ENCODE measurements around the gene UBE4A. TPM values are rescaled to one million over a fixed set of nuclear protein-coding genes. Genes with fewer than 3 reads are reported as not detected.

Gene UBE4A
- total and polyA plus RNA-seq, 12 donors = 16.1 to 52.8 (median 35.6) TPM

DNA sequence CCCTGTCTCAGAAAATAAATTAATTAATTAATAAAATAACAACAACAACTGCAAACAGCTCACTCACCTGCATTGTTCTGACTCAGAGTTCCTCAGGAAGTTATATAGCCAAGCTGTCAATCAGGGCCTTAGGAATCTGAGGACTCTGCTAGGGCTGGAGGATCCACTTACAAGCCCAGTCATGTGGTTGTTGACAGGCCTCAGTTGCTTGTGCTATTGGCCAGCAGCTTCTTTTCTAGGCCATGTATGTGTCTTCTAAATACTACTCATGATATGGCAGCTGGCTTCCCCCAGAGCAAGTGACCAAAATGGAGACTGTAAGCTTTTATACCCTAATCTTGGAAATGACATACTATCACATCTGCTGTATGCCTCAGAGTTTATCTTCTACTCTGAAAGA lies 21.2 kb downstream of the UBE4A start:
- no peaks in the 10 kb centered on the region for H3K27me3 ChIP-seq
- H3K27ac ChIP-seq = no peak overlapping the region
- no peaks in the 10 kb centered on the region for H3K9me3 ChIP-seq (replicated peaks in 1 of 3)
- TF ChIP-seq POLR2A (IDR thresholded peaks at IDR 0.05) = no peak
- TF ChIP-seq, protein P1, sequence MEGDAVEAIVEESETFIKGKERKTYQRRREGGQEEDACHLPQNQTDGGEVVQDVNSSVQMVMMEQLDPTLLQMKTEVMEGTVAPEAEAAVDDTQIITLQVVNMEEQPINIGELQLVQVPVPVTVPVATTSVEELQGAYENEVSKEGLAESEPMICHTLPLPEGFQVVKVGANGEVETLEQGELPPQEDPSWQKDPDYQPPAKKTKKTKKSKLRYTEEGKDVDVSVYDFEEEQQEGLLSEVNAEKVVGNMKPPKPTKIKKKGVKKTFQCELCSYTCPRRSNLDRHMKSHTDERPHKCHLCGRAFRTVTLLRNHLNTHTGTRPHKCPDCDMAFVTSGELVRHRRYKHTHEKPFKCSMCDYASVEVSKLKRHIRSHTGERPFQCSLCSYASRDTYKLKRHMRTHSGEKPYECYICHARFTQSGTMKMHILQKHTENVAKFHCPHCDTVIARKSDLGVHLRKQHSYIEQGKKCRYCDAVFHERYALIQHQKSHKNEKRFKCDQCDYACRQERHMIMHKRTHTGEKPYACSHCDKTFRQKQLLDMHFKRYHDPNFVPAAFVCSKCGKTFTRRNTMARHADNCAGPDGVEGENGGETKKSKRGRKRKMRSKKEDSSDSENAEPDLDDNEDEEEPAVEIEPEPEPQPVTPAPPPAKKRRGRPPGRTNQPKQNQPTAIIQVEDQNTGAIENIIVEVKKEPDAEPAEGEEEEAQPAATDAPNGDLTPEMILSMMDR (IDR thresholded peaks at IDR 0.05) = no peak
- intact Hi-C loops (cut with DNase I) = loop anchor here in 1 of 2 donors (10.0 kb wide), 1 partner anchor 124 kb away; no protein-coding TSS in a partner anchor
- H3K4me1 ChIP-seq (replicated peaks in 1 of 2) = no peaks in the 10 kb centered on the region
- DNase-seq = no peak
- H3K36me3 ChIP-seq (replicated peaks in 1 of 2) = peaks cover 0 to 87% of the 10 kb centered on the region in 2 donors
- no peak overlapping the region for H3K4me3 ChIP-seq

DNA sequence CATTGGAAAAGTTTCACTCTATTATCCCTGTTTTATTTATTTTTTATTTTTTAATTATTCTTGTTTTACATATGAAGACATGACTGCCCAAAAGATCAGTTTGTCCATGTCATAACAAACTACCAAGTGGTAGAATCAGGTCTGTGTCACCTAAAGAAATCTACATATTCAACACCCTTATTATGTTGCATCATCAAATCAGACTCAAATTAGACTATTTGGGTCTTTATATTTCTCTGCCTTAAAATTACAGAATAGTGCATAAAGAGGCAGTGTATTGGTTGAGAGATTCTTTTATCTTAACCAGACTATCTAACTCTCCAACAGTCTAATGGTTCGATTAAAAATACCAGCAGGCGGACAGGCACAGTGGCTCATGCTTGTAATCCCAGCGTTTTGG lies 23.6 kb downstream of the UBE4A start:
- WGBS, 4 donors = 89 to 97% (median 90%) methylated on average over 3 of the region's 3 CpGs
- Histone ChIP-seq H3K27ac (no peak overlapping the region), H3K4me1 (replicated peaks in 1 of 2) (no peaks in the 10 kb centered on the region), H3K27me3 (no peaks in the 10 kb centered on the region), H3K4me3 (no peak overlapping the region), H3K9me3 (replicated peaks in 1 of 3) (no peaks in the 10 kb centered on the region), H3K36me3 (replicated peaks in 1 of 2) (peaks cover 0 to 94% of the 10 kb centered on the region in 2 donors)
- no peak for DNase-seq
- no peak for TF ChIP-seq POLR2A (IDR thresholded peaks at IDR 0.05)
- TF ChIP-seq, protein P1 (IDR thresholded peaks at IDR 0.05) = no peak
- intact Hi-C loops (cut with DNase I) = loop anchor here in 1 of 2 donors (10.0 kb wide), 1 partner anchor 122 kb away; no protein-coding TSS in a partner anchor

DNA sequence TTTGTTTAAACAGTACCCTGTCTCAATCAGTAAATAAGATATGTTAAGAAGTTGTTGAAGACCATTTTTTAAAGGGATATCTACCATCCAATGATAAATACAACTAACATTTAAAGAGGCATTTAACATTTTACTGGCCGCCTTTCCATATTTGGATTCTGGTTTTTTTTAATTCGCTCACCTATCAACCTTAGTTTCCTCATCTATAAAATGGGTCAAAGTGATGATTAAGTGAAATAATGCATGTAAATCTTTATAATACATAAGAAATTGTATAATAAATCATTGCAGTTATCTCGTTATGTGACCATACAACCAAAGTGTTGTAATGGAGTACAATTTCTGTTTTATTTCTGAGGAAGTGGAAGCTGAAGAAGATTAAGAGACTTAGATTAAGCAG lies 24.3 kb downstream of the UBE4A start:
- intact Hi-C loops (cut with DNase I) = loop anchor here in 1 of 2 donors (10.0 kb wide), 1 partner anchor 121 kb away; no protein-coding TSS in a partner anchor
- DNase-seq = no peak
- no peaks in the 10 kb centered on the region for H3K4me1 ChIP-seq (replicated peaks in 1 of 2)
- no peak overlapping the region for H3K4me3 ChIP-seq
- 93 to 98% (median 95%) methylated on average over 3 of the region's 3 CpGs for WGBS, 4 donors
- no peaks in the 10 kb centered on the region for H3K9me3 ChIP-seq (replicated peaks in 1 of 3)
- H3K27me3 ChIP-seq = no peaks in the 10 kb centered on the region
- no peak overlapping the region for H3K27ac ChIP-seq
- H3K36me3 ChIP-seq (replicated peaks in 1 of 2) = peaks cover 0 to 94% of the 10 kb centered on the region in 2 donors
- TF ChIP-seq POLR2A (IDR thresholded peaks at IDR 0.05) = no peak
- TF ChIP-seq, protein P1 (IDR thresholded peaks at IDR 0.05) = no peak

DNA sequence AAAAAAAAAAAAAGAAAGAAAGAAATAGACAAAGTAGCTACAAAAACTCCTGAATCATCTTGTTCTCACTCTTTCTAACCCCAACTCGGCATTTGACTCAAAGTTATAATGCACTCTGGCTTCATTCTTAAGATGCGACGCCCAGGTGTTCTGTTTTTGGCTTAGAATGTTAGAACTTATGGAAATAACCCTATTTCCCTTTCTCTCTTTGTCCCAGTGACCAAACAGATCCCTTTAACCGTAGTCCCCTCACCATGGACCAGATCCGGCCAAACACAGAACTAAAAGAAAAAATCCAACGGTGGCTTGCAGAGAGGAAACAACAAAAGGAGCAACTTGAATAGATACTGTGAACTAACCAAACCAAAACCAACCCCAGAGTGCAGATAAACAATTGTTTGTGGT lies 36.7 kb downstream of the UBE4A start:
- no peaks in the 10 kb centered on the region for H3K9me3 ChIP-seq (replicated peaks in 1 of 3)
- no peak for DNase-seq
- H3K27me3 ChIP-seq = no peaks in the 10 kb centered on the region
- H3K4me1 ChIP-seq (replicated peaks in 1 of 2) = peaks cover 0 to 10% of the 10 kb centered on the region in 2 donors
- 90 to 95% (median 91%) methylated on average over 6 of the region's 6 CpGs for WGBS, 4 donors
- peaks cover 0 to 54% of the 10 kb centered on the region in 2 donors for H3K36me3 ChIP-seq (replicated peaks in 1 of 2)
- no peak overlapping the region for H3K27ac ChIP-seq
- no peak for TF ChIP-seq POLR2A (IDR thresholded peaks at IDR 0.05)
- TF ChIP-seq, protein P1 (IDR thresholded peaks at IDR 0.05) = no peak
- H3K4me3 ChIP-seq = no peak overlapping the region
- intact Hi-C loops (cut with DNase I) = loop anchor here (5.0 to 10.0 kb wide), 2 partner anchors 89 to 91 kb away; no protein-coding TSS in a partner anchor

Measured in adrenal gland (tissue), 12 donors.